HepG2 (cell line): ENCODE data around the gene CTDSP1. TPM values are rescaled to one million over a fixed set of nuclear protein-coding genes. Genes with fewer than 3 reads are reported as not detected.

Source experiments
- ATAC-seq: fragments of 200-7000 bp; cut with Tn5 transposase; 3 replicates; pipeline ENCODE4 v1.9.1; 2020; ENCODE audit warnings: mild to moderate bottlenecking, moderate library complexity
- BruUV-seq: library from RNA; stranded (reverse); fragments of 400-500 nt; replicated peaks from 2 replicates; lab custom pipeline; 2021; lab: Mats Ljungman, UMichigan
- CTCF ChIA-PET: fragments of 300-600 bp; formaldehyde crosslinking; extraction: SDS; loops from one replicate; lab custom pipeline; 2021; ENCODE audit warnings: low total read pairs, inconsistent platforms, low intra/inter-chr PET ratio; lab: Yijun Ruan, JAX
- POLR2A ChIA-PET: fragments of 350-600 bp; sonication (Branson Sonifier 250); formaldehyde crosslinking; loops from one replicate; lab custom pipeline; 2020; ENCODE audit warnings: antibody characterized with exemption, inconsistent platforms; lab: Yijun Ruan, JAX
- DNase-seq: peaks from one replicate; pipeline ENCODE4 v3.0.0-alpha.2; 2015; ENCODE audit warnings: low spot score
- FAIRE-seq: peaks from 3 replicates; lab custom pipeline; 2011; peaks lifted over from hg19 to GRCh38; lab: Jason Lieb, UNC
- H2AFZ ChIP-seq: one replicate; pipeline ENCODE4 v1.6.1; 2011; ENCODE audit warnings: low read length, inconsistent platforms
- H3K27ac ChIP-seq: fragments of 300-600 bp; 3 replicates; pipeline ENCODE4 v1.8.0; 2011; ENCODE audit warnings: mixed run types, mild to moderate bottlenecking, mixed read lengths, low read length, inconsistent platforms; ENCODE audit not compliant: insufficient read depth; ENCODE audit errors: extremely low read length
- H3K27me3 ChIP-seq, 2 experiments: fragments of 200-600 bp in 1 of 2; 2 replicates in 1 of 2; 3 replicates in 1 of 2; pipeline versions ENCODE4 v1.6.0 to v1.8.0; 2011; ENCODE audit warnings: low read length in 2 of 2, mild to moderate bottlenecking in 2 of 2, moderate library complexity in 2 of 2, inconsistent platforms in 1 of 2; ENCODE audit not compliant: insufficient read depth in 2 of 2, control insufficient read depth in 1 of 2
- H3K36me3 ChIP-seq, 2 experiments: fragments of 200-600 bp in 1 of 2; replicated peaks in 1 of 2; 2 replicates in 1 of 2; 3 replicates in 1 of 2; pipeline versions ENCODE4 v1.5.1 to v1.8.0; 2011; ENCODE audit warnings: low read length in 2 of 2, inconsistent platforms in 1 of 2; ENCODE audit not compliant: insufficient read depth in 2 of 2, control insufficient read depth in 1 of 2
- H3K4me1 ChIP-seq: 2 replicates; pipeline ENCODE4 v1.5.1; 2012; ENCODE audit warnings: low read length, inconsistent platforms; ENCODE audit not compliant: insufficient read depth
- H3K4me2 ChIP-seq: 2 replicates; pipeline ENCODE4 v1.6.0; 2011; ENCODE audit warnings: low read depth, low read length, inconsistent platforms
- H3K4me3 ChIP-seq, 3 experiments: fragments of 200-600 bp in 1 of 3; sonication (generic), shearing (Covaris generic) in 1 of 3; replicated peaks in 1 of 3; 2 replicates each; pipeline ENCODE4 v1.5.1; 2011 to 2016; ENCODE audit warnings: low read length in 3 of 3, inconsistent platforms in 2 of 3, low read depth in 2 of 3, mild to moderate bottlenecking in 2 of 3, control low read depth in 1 of 3, mixed read lengths in 1 of 3; ENCODE audit not compliant: insufficient read depth in 1 of 3
- H3K79me2 ChIP-seq: one replicate; pipeline ENCODE4 v1.6.1; 2011; ENCODE audit warnings: low read length, inconsistent platforms; ENCODE audit not compliant: insufficient read depth
- H3K9ac ChIP-seq: 2 replicates; pipeline ENCODE4 v1.6.0; 2011; ENCODE audit warnings: mild to moderate bottlenecking, low read depth, low read length, inconsistent platforms; ENCODE audit not compliant: insufficient read depth
- H3K9me3 ChIP-seq: 2 replicates; pipeline ENCODE4 v1.5.1; 2012; ENCODE audit warnings: mild to moderate bottlenecking, low read length
- H4K20me1 ChIP-seq: 2 replicates; pipeline ENCODE4 v1.6.0; 2011; ENCODE audit warnings: inconsistent platforms, mild to moderate bottlenecking, low read length, moderate library complexity; ENCODE audit not compliant: insufficient read depth
- ARID3A ChIP-seq: IDR thresholded peaks from 2 replicates; pipeline ENCODE4 v1.6.1; 2012; ENCODE audit warnings: low read depth, low read length, improper control_type of control experiment
- FOXO1 ChIP-seq: sonication (generic); formaldehyde crosslinking; IDR thresholded peaks from 2 replicates; pipeline ENCODE4 v1.4.0; 2020; ENCODE audit warnings: missing genetic modification reagents
- IKZF1 ChIP-seq: fragments of 450-650 bp; IDR thresholded peaks from 2 replicates; pipeline ENCODE4 v1.7.1; 2016
- NFIC ChIP-seq: IDR thresholded peaks from 2 replicates; pipeline ENCODE4 v1.6.1; 2012; ENCODE audit warnings: mild to moderate bottlenecking, low read length, inconsistent platforms
- PITX1 ChIP-seq: sonication (generic); formaldehyde crosslinking; IDR thresholded peaks from 2 replicates; pipeline ENCODE4 v1.5.1; 2020; ENCODE audit warnings: mild to moderate bottlenecking, missing genetic modification reagents
- ZNF20 ChIP-seq: sonication (generic); formaldehyde crosslinking; IDR thresholded peaks from 2 replicates; pipeline ENCODE4 v1.4.0; 2020; ENCODE audit warnings: mild to moderate bottlenecking, moderate library complexity, missing genetic modification reagents
- ZNF24 ChIP-seq: fragments of 450-650 bp; IDR thresholded peaks from 2 replicates; pipeline ENCODE4 v1.6.1; 2017; ENCODE audit warnings: antibody characterized with exemption, mild to moderate bottlenecking
- ZNF781 ChIP-seq: sonication (generic); formaldehyde crosslinking; IDR thresholded peaks from 2 replicates; pipeline ENCODE4 v1.5.1; 2020; ENCODE audit warnings: borderline replicate concordance, mild to moderate bottlenecking, missing genetic modification reagents; ENCODE audit errors: not compliant biosample characterization
- WGBS: methylation state at CpG from one replicate; pipeline ENCODE4 v1.1.6; 2017; ENCODE audit warnings: low lambda C conversion rate; 5-methylcytosine and 5-hydroxymethylcytosine counted together
- in situ Hi-C: cut with HindIII; loops from 2 replicates; pipeline ENCODE4 v1.10.0; 2017; ENCODE audit warnings: low pct_unique_long_range_greater_than_20kb; ENCODE audit not compliant: extremely low pct_ligation_motif_present
- intact Hi-C: fragments of 100-400 bp; cut with micrococcal nuclease; formaldehyde crosslinking; loops from one replicate; pipeline ENCODE4 v1.10.0; 2022; ENCODE audit not compliant: unreplicated experiment
- polyA plus RNA-seq, 8 experiments: library from polyadenylated mRNA; depleted of rRNA in 3 of 8; stranded (reverse) in 7 of 8; unstranded in 1 of 8; fragments of >200 nt; fragmentation: Illumina TruSeq in 4 of 8; extraction: Trizol in 4 of 8; gene quantifications; 2 replicates each; pipeline versions ENCODE4 v1.2.1 to v1.2.3, GENCODE V29; 2011 to 2016; ENCODE audit warnings: low read depth in 4 of 8, missing spikeins in 1 of 8, mixed read lengths in 1 of 8; ENCODE audit not compliant: insufficient read depth in 1 of 8
- total RNA-seq, 5 experiments: library from RNA; depleted of rRNA; stranded (reverse); fragments of >200 nt; fragmentation: Illumina TruSeq; extraction: Trizol; gene quantifications; 2 replicates each; pipeline ENCODE4 v1.2.3, GENCODE V29; 2016; ENCODE audit warnings: low read depth in 1 of 5
- TF ChIP-seq, protein P1 (sequence below): IDR thresholded peaks from 2 replicates; pipeline ENCODE4 v1.6.1; 2016; ENCODE audit warnings: control low read depth
- TF ChIP-seq, protein P2 (sequence below): sonication (generic); formaldehyde crosslinking; IDR thresholded peaks from 2 replicates; pipeline ENCODE4 v1.4.0; 2020; ENCODE audit warnings: missing genetic modification reagents, low read depth, mild to moderate bottlenecking, borderline replicate concordance

Gene CTDSP1
- total and polyA plus RNA-seq, 2 of the 13 experiments (the other 11 are each of a cell fraction or from before 2014, with no cell fraction given) = 91.0 to 268 TPM

- intact Hi-C loops = no loop called here
- no peak overlapping the region for H3K27ac ChIP-seq
- POLR2A ChIA-PET = interaction anchor here (0.7 to 6.3 kb wide), 5 partner anchors 10 to 25 kb away, joined by 3 to 59 read pairs (median 7); partner anchors contain the start of gene VIL1
- BruUV-seq = no TSS peak
- ATAC-seq = no peak; the same call in 2 of the 3 replicates
- no peak overlapping the region for H3K4me2 ChIP-seq
- no peak for TF ChIP-seq ZNF20 (CRISPR knock-in tag)
- TF ChIP-seq, protein P1, sequence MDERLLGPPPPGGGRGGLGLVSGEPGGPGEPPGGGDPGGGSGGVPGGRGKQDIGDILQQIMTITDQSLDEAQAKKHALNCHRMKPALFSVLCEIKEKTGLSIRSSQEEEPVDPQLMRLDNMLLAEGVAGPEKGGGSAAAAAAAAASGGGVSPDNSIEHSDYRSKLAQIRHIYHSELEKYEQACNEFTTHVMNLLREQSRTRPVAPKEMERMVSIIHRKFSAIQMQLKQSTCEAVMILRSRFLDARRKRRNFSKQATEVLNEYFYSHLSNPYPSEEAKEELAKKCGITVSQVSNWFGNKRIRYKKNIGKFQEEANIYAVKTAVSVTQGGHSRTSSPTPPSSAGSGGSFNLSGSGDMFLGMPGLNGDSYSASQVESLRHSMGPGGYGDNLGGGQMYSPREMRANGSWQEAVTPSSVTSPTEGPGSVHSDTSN (CRISPR knock-in tag) = no peak
- no peak for TF ChIP-seq ZNF781 (CRISPR knock-in tag)
- TF ChIP-seq FOXO1 (CRISPR knock-in tag) = no peak
- no peak for TF ChIP-seq ZNF24
- no peak for TF ChIP-seq PITX1 (CRISPR knock-in tag)
- TF ChIP-seq IKZF1 = no peak
- no peak for TF ChIP-seq ARID3A
- no peak for TF ChIP-seq NFIC
- TF ChIP-seq, protein P2, sequence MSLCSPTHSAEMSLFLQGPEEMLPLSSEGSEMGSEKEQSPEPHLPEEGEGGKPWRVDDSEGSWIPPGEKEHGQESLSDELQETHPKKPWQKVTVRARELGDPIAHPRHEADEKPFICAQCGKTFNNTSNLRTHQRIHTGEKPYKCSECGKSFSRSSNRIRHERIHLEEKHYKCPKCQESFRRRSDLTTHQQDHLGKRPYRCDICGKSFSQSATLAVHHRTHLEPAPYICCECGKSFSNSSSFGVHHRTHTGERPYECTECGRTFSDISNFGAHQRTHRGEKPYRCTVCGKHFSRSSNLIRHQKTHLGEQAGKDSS = no peak
- TF ChIP-seq, all 625 proteins: peak for 0
- no peak for DNase-seq
- Histone ChIP-seq H3K4me1 (peaks cover 17% of the 10 kb centered on the region), H3K9me3 (no peaks in the 10 kb centered on the region), H3K27me3 (no peaks in the 10 kb centered on the region), H2AFZ (no peak overlapping the region), H3K79me2 (no peaks in the 10 kb centered on the region), H3K36me3 (peaks cover 48 to 71% of the 10 kb centered on the region in 2 experiments), H3K4me3 (no peak overlapping the region), H4K20me1 (no peaks in the 10 kb centered on the region), H3K9ac (no peak overlapping the region)
- 98% methylated on average over 10 of the region's 11 CpGs for WGBS
- in situ Hi-C loops = no loop called here
- CTCF ChIA-PET = no interaction called here
- no peak for FAIRE-seq
These were observed 31.1 kb downstream of the CTDSP1 start for GRCh38 chr2:218430721-218431120.
